ENCODE measurements around the gene INF2.

Gene INF2

GRCh38 chr14:104690861-104691455 lies 1.5 kb downstream of the INF2 start:
- H3K36me3 ChIP-seq (ENCODE audit: control insufficient read depth, insufficient read depth, low read length): peaks cover 6% of the 10 kb centered on the region; the same call in 1 of the 2 replicates
- no peak for DNase-seq (ENCODE audit: low read depth, low spot score)
- H3K4me1 ChIP-seq (ENCODE audit: control insufficient read depth, insufficient read depth, low read length): peaks cover 17% of the 10 kb centered on the region
- no peak overlapping the region for H3K4me3 ChIP-seq (ENCODE audit: low read length)
- no peaks in the 10 kb centered on the region for H3K9me3 ChIP-seq (ENCODE audit: control insufficient read depth, insufficient read depth, low read length)
- H3K27me3 ChIP-seq (ENCODE audit: control insufficient read depth, insufficient read depth, low read length): no peaks in the 10 kb centered on the region
- no peak overlapping the region for H3K27ac ChIP-seq (ENCODE audit: low read length)
- WGBS (ENCODE audit: insufficient coverage, insufficient read length): no CpG with 5 or more reads among the region's 16 CpGs

GRCh38 chr14:104691546-104692260 lies 2.3 kb downstream of the INF2 start:
- Histone ChIP-seq H3K27ac (ENCODE audit: low read length) (no peak overlapping the region), H3K27me3 (ENCODE audit: control insufficient read depth, insufficient read depth, low read length) (no peaks in the 10 kb centered on the region), H3K9me3 (ENCODE audit: control insufficient read depth, insufficient read depth, low read length) (no peaks in the 10 kb centered on the region), H3K36me3 (ENCODE audit: control insufficient read depth, insufficient read depth, low read length) (peaks cover 10% of the 10 kb centered on the region; the same call in 1 of the 2 replicates), H3K4me1 (ENCODE audit: control insufficient read depth, insufficient read depth, low read length) (peaks cover 17% of the 10 kb centered on the region), H3K4me3 (ENCODE audit: low read length) (no peak overlapping the region)
- no peak for DNase-seq (ENCODE audit: low read depth, low spot score)
- WGBS (ENCODE audit: insufficient coverage, insufficient read length): no CpG with 5 or more reads among the region's 19 CpGs

- H3K4me1 ChIP-seq (ENCODE audit: control insufficient read depth, insufficient read depth, low read length): peaks cover 20% of the 10 kb centered on the region
- H3K4me3 ChIP-seq (ENCODE audit: low read length): no peak overlapping the region
- no peaks in the 10 kb centered on the region for H3K27me3 ChIP-seq (ENCODE audit: control insufficient read depth, insufficient read depth, low read length)
- no peak overlapping the region for H3K27ac ChIP-seq (ENCODE audit: low read length)
- peaks cover 10% of the 10 kb centered on the region; the same call in 1 of the 2 replicates for H3K36me3 ChIP-seq (ENCODE audit: control insufficient read depth, insufficient read depth, low read length)
- no peaks in the 10 kb centered on the region for H3K9me3 ChIP-seq (ENCODE audit: control insufficient read depth, insufficient read depth, low read length)
- WGBS (ENCODE audit: insufficient coverage, insufficient read length): no CpG with 5 or more reads among the region's 15 CpGs
- no peak for DNase-seq (ENCODE audit: low read depth, low spot score)
Observed at GRCh38 chr14:104692261-104692938, 3.0 kb downstream of the INF2 start.

- Histone ChIP-seq H3K4me1 (ENCODE audit: control insufficient read depth, insufficient read depth, low read length) (peaks cover 22% of the 10 kb centered on the region), H3K27ac (ENCODE audit: low read length) (no peak overlapping the region), H3K36me3 (ENCODE audit: control insufficient read depth, insufficient read depth, low read length) (peaks cover 10% of the 10 kb centered on the region; the same call in 1 of the 2 replicates), H3K27me3 (ENCODE audit: control insufficient read depth, insufficient read depth, low read length) (no peaks in the 10 kb centered on the region), H3K9me3 (ENCODE audit: control insufficient read depth, insufficient read depth, low read length) (no peaks in the 10 kb centered on the region), H3K4me3 (ENCODE audit: low read length) (no peak overlapping the region)
- DNase-seq (ENCODE audit: low read depth, low spot score): no peak
- no CpG with 5 or more reads among the region's 5 CpGs for WGBS (ENCODE audit: insufficient coverage, insufficient read length)
Observed at GRCh38 chr14:104692939-104693315, 3.5 kb downstream of the INF2 start.

GRCh38 chr14:104693482-104694431 lies 4.3 kb downstream of the INF2 start:
- H3K4me1 ChIP-seq (ENCODE audit: control insufficient read depth, insufficient read depth, low read length): peaks cover 18% of the 10 kb centered on the region
- peaks cover 10% of the 10 kb centered on the region; the same call in 1 of the 2 replicates for H3K36me3 ChIP-seq (ENCODE audit: control insufficient read depth, insufficient read depth, low read length)
- DNase-seq (ENCODE audit: low read depth, low spot score): no peak
- no peak overlapping the region for H3K27ac ChIP-seq (ENCODE audit: low read length)
- H3K9me3 ChIP-seq (ENCODE audit: control insufficient read depth, insufficient read depth, low read length): no peaks in the 10 kb centered on the region
- no peak overlapping the region for H3K4me3 ChIP-seq (ENCODE audit: low read length)
- no CpG with 5 or more reads among the region's 26 CpGs for WGBS (ENCODE audit: insufficient coverage, insufficient read length)
- no peaks in the 10 kb centered on the region for H3K27me3 ChIP-seq (ENCODE audit: control insufficient read depth, insufficient read depth, low read length)

- H3K4me1 ChIP-seq (ENCODE audit: control insufficient read depth, insufficient read depth, low read length): peaks cover 17% of the 10 kb centered on the region
- no peak for DNase-seq (ENCODE audit: low read depth, low spot score)
- WGBS (ENCODE audit: insufficient coverage, insufficient read length): no CpG with 5 or more reads among the region's 15 CpGs
Observed at GRCh38 chr14:104694475-104694950, 5.1 kb downstream of the INF2 start.

GRCh38 chr14:104694991-104695659 lies 5.7 kb downstream of the INF2 start:
- no peaks in the 10 kb centered on the region for H3K27me3 ChIP-seq (ENCODE audit: control insufficient read depth, insufficient read depth, low read length)
- H3K36me3 ChIP-seq (ENCODE audit: control insufficient read depth, insufficient read depth, low read length): peaks cover 10% of the 10 kb centered on the region; the same call in 1 of the 2 replicates
- no peak overlapping the region for H3K27ac ChIP-seq (ENCODE audit: low read length)
- no peak for DNase-seq (ENCODE audit: low read depth, low spot score)
- no peak overlapping the region for H3K4me3 ChIP-seq (ENCODE audit: low read length)
- H3K4me1 ChIP-seq (ENCODE audit: control insufficient read depth, insufficient read depth, low read length): peaks cover 17% of the 10 kb centered on the region
- WGBS (ENCODE audit: insufficient coverage, insufficient read length): no CpG with 5 or more reads among the region's 19 CpGs
- H3K9me3 ChIP-seq (ENCODE audit: control insufficient read depth, insufficient read depth, low read length): no peaks in the 10 kb centered on the region

More at GRCh38 chr14:104694475-104694950, 5.1 kb downstream of the INF2 start:
- Histone ChIP-seq H3K4me3 (ENCODE audit: low read length) (no peak overlapping the region), H3K9me3 (ENCODE audit: control insufficient read depth, insufficient read depth, low read length) (no peaks in the 10 kb centered on the region), H3K27ac (ENCODE audit: low read length) (no peak overlapping the region), H3K36me3 (ENCODE audit: control insufficient read depth, insufficient read depth, low read length) (peaks cover 10% of the 10 kb centered on the region; the same call in 1 of the 2 replicates), H3K27me3 (ENCODE audit: control insufficient read depth, insufficient read depth, low read length) (no peaks in the 10 kb centered on the region)

- H3K4me1 ChIP-seq (ENCODE audit: control insufficient read depth, insufficient read depth, low read length): peaks cover 16% of the 10 kb centered on the region
- peaks cover 10% of the 10 kb centered on the region; the same call in 1 of the 2 replicates for H3K36me3 ChIP-seq (ENCODE audit: control insufficient read depth, insufficient read depth, low read length)
- no peak overlapping the region for H3K4me3 ChIP-seq (ENCODE audit: low read length)
- no peak for DNase-seq (ENCODE audit: low read depth, low spot score)
- no CpG with 5 or more reads among the region's 6 CpGs for WGBS (ENCODE audit: insufficient coverage, insufficient read length)
- no peaks in the 10 kb centered on the region for H3K9me3 ChIP-seq (ENCODE audit: control insufficient read depth, insufficient read depth, low read length)
- H3K27ac ChIP-seq (ENCODE audit: low read length): no peak overlapping the region
- H3K27me3 ChIP-seq (ENCODE audit: control insufficient read depth, insufficient read depth, low read length): no peaks in the 10 kb centered on the region
Observed at GRCh38 chr14:104695660-104696000, 6.2 kb downstream of the INF2 start.

GRCh38 chr14:104696671-104697316 lies 7.4 kb downstream of the INF2 start:
- H3K27ac ChIP-seq (ENCODE audit: low read length): no peak overlapping the region
- H3K36me3 ChIP-seq (ENCODE audit: control insufficient read depth, insufficient read depth, low read length): peaks cover 15% of the 10 kb centered on the region; the same call in 1 of the 2 replicates
- DNase-seq (ENCODE audit: low read depth, low spot score): no peak
- H3K27me3 ChIP-seq (ENCODE audit: control insufficient read depth, insufficient read depth, low read length): no peaks in the 10 kb centered on the region
- H3K9me3 ChIP-seq (ENCODE audit: control insufficient read depth, insufficient read depth, low read length): no peaks in the 10 kb centered on the region
- WGBS (ENCODE audit: insufficient coverage, insufficient read length): no CpG with 5 or more reads among the region's 14 CpGs
- H3K4me1 ChIP-seq (ENCODE audit: control insufficient read depth, insufficient read depth, low read length): peaks cover 14% of the 10 kb centered on the region
- no peak overlapping the region for H3K4me3 ChIP-seq (ENCODE audit: low read length)
